Fibroblast of lung (primary cell): ENCODE measurements around the gene KIAA0040. TPM values are rescaled to one million over a fixed set of nuclear protein-coding genes. Genes with fewer than 3 reads are reported as not detected.

Source experiments
- DNase-seq, 2 donors: peaks; one replicate each; pipeline versions ENCODE4 v3.0.0 to v3.0.0-alpha.2; 2010; ENCODE audit warnings: low read depth in 2 of 2
- H2AFZ ChIP-seq: 2 replicates; pipeline ENCODE4 v1.5.1; 2012; ENCODE audit warnings: low read length, control low read depth, inconsistent platforms
- H3K27ac ChIP-seq: 2 replicates; pipeline ENCODE4 v1.5.1; 2011; ENCODE audit warnings: low read length, control low read depth; ENCODE audit not compliant: insufficient read depth
- H3K27me3 ChIP-seq: 2 replicates; pipeline ENCODE4 v1.5.1; 2011; ENCODE audit warnings: mild to moderate bottlenecking, low read length; ENCODE audit not compliant: control insufficient read depth, insufficient read depth
- H3K36me3 ChIP-seq: 2 replicates; pipeline ENCODE4 v1.5.1; 2011; ENCODE audit warnings: low read length; ENCODE audit not compliant: control insufficient read depth, insufficient read depth
- H3K4me1 ChIP-seq: 2 replicates; pipeline ENCODE4 v1.5.1; 2011; ENCODE audit warnings: low read length; ENCODE audit not compliant: control insufficient read depth, insufficient read depth; ENCODE audit errors: extremely low read depth
- H3K4me2 ChIP-seq: 2 replicates; pipeline ENCODE4 v1.5.1; 2011; ENCODE audit warnings: low read length, control low read depth; ENCODE audit not compliant: insufficient read depth; ENCODE audit errors: extremely low read depth
- H3K4me3 ChIP-seq, 4 experiments: fragments of 200-600 bp in 1 of 4; sonication (generic) in 1 of 4; replicated peaks in 1 of 4; 2 replicates each; pipeline ENCODE4 v1.5.1; 2011 to 2016; ENCODE audit warnings: low read length in 4 of 4, low read depth in 3 of 4, mild to moderate bottlenecking in 3 of 4, control low read depth in 2 of 4, inconsistent platforms in 1 of 4, mixed read lengths in 1 of 4; ENCODE audit not compliant: insufficient read depth in 1 of 4; ENCODE audit errors: control extremely low read depth in 1 of 4
- H3K79me2 ChIP-seq: 2 replicates; pipeline ENCODE4 v1.5.1; 2012; ENCODE audit warnings: mild to moderate bottlenecking, low read length, inconsistent platforms; ENCODE audit not compliant: control insufficient read depth, insufficient read depth
- H3K9ac ChIP-seq: 2 replicates; pipeline ENCODE4 v1.5.1; 2011; ENCODE audit warnings: mild to moderate bottlenecking, low read length, control low read depth; ENCODE audit not compliant: insufficient read depth
- H3K9me3 ChIP-seq: 2 replicates; pipeline ENCODE4 v1.5.1; 2012; ENCODE audit warnings: low read depth, low read length; ENCODE audit not compliant: control insufficient read depth, insufficient read depth
- H4K20me1 ChIP-seq: 2 replicates; pipeline ENCODE4 v1.5.1; 2011; ENCODE audit warnings: low read length; ENCODE audit not compliant: control insufficient read depth, insufficient read depth; ENCODE audit errors: extremely low read depth
- EZH2 ChIP-seq: IDR thresholded peaks from 2 replicates; pipeline ENCODE4 v1.5.1; 2012; ENCODE audit warnings: low read length, control low read depth, mild to moderate bottlenecking; ENCODE audit errors: missing control alignments
- polyA plus RNA-seq, 2 donors: library from polyadenylated mRNA; depleted of rRNA in 1 of 2; stranded (reverse) in 1 of 2; unstranded in 1 of 2; fragments of >200 nt; gene quantifications; 2 replicates each; pipeline ENCODE4 v1.2.1, GENCODE V29; 2011 to 2012; ENCODE audit warnings: missing spikeins in 1 of 2
- total RNA-seq: library from RNA; depleted of rRNA; stranded (reverse); fragments of >200 nt; gene quantifications from 2 replicates; pipeline ENCODE4 v1.2.1, GENCODE V29; 2014
- TF ChIP-seq, protein P1 (sequence below), 2 donors: IDR thresholded peaks in 1 of 2; conservative IDR thresholded peaks in 1 of 2; 1 replicate in 1 of 2; 2 replicates in 1 of 2; pipeline ENCODE4 v1.5.1; 2011 to 2012; ENCODE audit warnings: low read length in 2 of 2, control low read depth in 1 of 2, inconsistent platforms in 1 of 2, low read depth in 1 of 2, mild to moderate bottlenecking in 1 of 2

KIAA0040 gene
- total and polyA plus RNA-seq, 2 donors (not counting 1 experiment from before 2014, with no cell fraction given), result 0.17 to 24.7 TPM

GRCh38 chr1:175204330-175204729, 11.8 kb upstream of the KIAA0040 start:
- no peaks in the 10 kb centered on the region for H3K9me3 ChIP-seq
- H3K4me3 ChIP-seq, result no peak overlapping the region
- H3K36me3 ChIP-seq, result no peaks in the 10 kb centered on the region
- TF ChIP-seq EZH2, result no peak
- TF ChIP-seq, protein P1, sequence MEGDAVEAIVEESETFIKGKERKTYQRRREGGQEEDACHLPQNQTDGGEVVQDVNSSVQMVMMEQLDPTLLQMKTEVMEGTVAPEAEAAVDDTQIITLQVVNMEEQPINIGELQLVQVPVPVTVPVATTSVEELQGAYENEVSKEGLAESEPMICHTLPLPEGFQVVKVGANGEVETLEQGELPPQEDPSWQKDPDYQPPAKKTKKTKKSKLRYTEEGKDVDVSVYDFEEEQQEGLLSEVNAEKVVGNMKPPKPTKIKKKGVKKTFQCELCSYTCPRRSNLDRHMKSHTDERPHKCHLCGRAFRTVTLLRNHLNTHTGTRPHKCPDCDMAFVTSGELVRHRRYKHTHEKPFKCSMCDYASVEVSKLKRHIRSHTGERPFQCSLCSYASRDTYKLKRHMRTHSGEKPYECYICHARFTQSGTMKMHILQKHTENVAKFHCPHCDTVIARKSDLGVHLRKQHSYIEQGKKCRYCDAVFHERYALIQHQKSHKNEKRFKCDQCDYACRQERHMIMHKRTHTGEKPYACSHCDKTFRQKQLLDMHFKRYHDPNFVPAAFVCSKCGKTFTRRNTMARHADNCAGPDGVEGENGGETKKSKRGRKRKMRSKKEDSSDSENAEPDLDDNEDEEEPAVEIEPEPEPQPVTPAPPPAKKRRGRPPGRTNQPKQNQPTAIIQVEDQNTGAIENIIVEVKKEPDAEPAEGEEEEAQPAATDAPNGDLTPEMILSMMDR (conservative IDR thresholded peaks at IDR 0.05 in 1 of 2, IDR thresholded peaks at IDR 0.05 in 1 of 2; ENCODE audit: low read depth in 1 of 2, low read length in 2 of 2), result no peak
- H3K79me2 ChIP-seq, result no peaks in the 10 kb centered on the region
- no peak overlapping the region for H2AFZ ChIP-seq
- H3K27ac ChIP-seq, result no peak overlapping the region
- H3K27me3 ChIP-seq, result no peaks in the 10 kb centered on the region
- H3K4me2 ChIP-seq, result no peak overlapping the region
- no peak overlapping the region for H3K9ac ChIP-seq
- no peak for DNase-seq
- peaks cover 4% of the 10 kb centered on the region for H3K4me1 ChIP-seq
- no peaks in the 10 kb centered on the region for H4K20me1 ChIP-seq

DNA sequence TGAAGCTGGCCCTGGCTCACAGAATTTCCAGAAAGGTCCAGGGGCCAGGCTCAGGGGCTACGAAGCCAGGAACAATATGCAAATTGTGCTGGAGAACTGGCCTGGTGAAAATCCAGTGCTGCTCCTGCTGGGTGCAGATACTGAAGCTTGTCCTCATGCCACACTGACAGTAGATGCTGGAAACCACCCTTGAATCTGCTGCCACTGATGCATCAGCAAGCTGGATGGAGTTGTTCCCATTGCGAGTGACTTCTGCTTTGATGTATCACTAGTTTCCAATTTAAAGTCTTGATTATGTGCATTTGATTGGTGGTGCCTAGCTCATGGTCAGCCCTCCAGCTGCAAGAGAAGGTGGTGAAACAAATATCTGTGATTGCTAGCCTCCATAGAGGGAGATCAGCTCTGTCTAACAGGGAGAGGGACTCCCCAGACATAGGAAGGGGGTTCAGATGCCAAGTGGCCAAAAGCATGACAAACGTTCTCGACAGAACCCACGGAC, 11.0 kb upstream of the KIAA0040 start:
- no peak overlapping the region for H2AFZ ChIP-seq
- no peak overlapping the region for H3K4me2 ChIP-seq
- H3K4me1 ChIP-seq, result peaks cover 4% of the 10 kb centered on the region
- no peaks in the 10 kb centered on the region for H3K27me3 ChIP-seq
- H3K27ac ChIP-seq, result no peak overlapping the region
- H3K9ac ChIP-seq, result no peak overlapping the region
- no peaks in the 10 kb centered on the region for H3K36me3 ChIP-seq
- H3K4me3 ChIP-seq, result no peak overlapping the region
- H4K20me1 ChIP-seq, result no peaks in the 10 kb centered on the region
- H3K79me2 ChIP-seq, result no peaks in the 10 kb centered on the region
- no peaks in the 10 kb centered on the region for H3K9me3 ChIP-seq
- TF ChIP-seq, protein P1 (conservative IDR thresholded peaks at IDR 0.05 in 1 of 2, IDR thresholded peaks at IDR 0.05 in 1 of 2; ENCODE audit: low read depth in 1 of 2, low read length in 2 of 2), result no peak
- no peak for TF ChIP-seq EZH2
- no peak for DNase-seq

GRCh38 chr1:175200678-175201521, 8.3 kb upstream of the KIAA0040 start:
- Histone ChIP-seq H3K9me3 (no peaks in the 10 kb centered on the region), H3K79me2 (no peaks in the 10 kb centered on the region), H3K27me3 (no peaks in the 10 kb centered on the region), H3K4me2 (peak overlapping the region; percentile 62), H3K9ac (no peak overlapping the region), H3K4me3 (no peak overlapping the region), H4K20me1 (no peaks in the 10 kb centered on the region), H3K36me3 (no peaks in the 10 kb centered on the region), H2AFZ (peak overlapping the region; percentile 16), H3K4me1 (peaks cover 4% of the 10 kb centered on the region), H3K27ac (peak overlapping the region; percentile 27)
- no peak for TF ChIP-seq EZH2
- TF ChIP-seq, protein P1 (conservative IDR thresholded peaks at IDR 0.05 in 1 of 2, IDR thresholded peaks at IDR 0.05 in 1 of 2; ENCODE audit: low read depth in 1 of 2, low read length in 2 of 2), result no peak
- peak; percentile 2 to 63 for DNase-seq
